ENCODE data around the gene IL17C.

DNA sequence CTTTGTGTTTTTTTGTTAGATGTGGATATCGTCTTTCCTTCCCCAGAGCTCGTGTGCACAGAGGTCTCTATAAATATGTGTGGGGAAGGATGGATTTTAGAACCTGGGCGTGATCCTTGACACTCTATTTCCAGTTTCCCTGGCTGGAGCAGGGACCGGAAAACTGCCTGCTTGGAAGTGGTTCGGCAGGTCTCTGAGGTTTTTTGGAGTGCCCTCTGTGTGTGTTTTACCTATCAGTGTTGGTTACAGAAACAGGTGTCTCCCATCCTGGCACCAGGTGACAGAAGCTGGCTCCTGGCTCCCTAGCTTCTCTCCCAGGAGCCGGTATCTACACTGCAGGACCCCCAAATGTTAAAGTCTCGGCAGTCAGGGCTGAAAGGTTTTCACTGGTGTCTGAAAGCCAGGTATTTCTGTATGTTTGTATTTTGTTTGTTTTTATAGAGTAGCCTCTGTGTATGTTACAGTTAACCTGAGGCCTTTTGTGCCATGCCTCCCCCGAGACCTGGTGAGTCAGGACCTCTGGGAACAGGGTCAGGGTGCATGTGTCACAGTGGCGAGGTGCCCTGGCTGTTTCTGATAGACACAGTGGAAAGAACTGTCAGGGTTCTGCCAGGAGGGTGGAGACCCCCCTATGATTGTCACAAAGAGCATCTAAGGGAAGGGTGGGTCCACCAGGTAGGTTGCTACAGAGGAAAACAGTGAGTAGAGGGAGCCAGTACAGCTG lies 36.9 kb upstream of the IL17C start:
- no peak for TF ChIP-seq RFX5 (IDR thresholded peaks at IDR 0.05; ENCODE audit: low read length)
- no peak for TF ChIP-seq TAF1 (IDR thresholded peaks at IDR 0.05; ENCODE audit: borderline replicate concordance, low read depth, low read length)
- TF ChIP-seq, protein P1, sequence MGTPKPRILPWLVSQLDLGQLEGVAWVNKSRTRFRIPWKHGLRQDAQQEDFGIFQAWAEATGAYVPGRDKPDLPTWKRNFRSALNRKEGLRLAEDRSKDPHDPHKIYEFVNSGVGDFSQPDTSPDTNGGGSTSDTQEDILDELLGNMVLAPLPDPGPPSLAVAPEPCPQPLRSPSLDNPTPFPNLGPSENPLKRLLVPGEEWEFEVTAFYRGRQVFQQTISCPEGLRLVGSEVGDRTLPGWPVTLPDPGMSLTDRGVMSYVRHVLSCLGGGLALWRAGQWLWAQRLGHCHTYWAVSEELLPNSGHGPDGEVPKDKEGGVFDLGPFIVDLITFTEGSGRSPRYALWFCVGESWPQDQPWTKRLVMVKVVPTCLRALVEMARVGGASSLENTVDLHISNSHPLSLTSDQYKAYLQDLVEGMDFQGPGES (IDR thresholded peaks at IDR 0.05; ENCODE audit: low read depth, low read length) = no peak
- TF ChIP-seq, protein P2, sequence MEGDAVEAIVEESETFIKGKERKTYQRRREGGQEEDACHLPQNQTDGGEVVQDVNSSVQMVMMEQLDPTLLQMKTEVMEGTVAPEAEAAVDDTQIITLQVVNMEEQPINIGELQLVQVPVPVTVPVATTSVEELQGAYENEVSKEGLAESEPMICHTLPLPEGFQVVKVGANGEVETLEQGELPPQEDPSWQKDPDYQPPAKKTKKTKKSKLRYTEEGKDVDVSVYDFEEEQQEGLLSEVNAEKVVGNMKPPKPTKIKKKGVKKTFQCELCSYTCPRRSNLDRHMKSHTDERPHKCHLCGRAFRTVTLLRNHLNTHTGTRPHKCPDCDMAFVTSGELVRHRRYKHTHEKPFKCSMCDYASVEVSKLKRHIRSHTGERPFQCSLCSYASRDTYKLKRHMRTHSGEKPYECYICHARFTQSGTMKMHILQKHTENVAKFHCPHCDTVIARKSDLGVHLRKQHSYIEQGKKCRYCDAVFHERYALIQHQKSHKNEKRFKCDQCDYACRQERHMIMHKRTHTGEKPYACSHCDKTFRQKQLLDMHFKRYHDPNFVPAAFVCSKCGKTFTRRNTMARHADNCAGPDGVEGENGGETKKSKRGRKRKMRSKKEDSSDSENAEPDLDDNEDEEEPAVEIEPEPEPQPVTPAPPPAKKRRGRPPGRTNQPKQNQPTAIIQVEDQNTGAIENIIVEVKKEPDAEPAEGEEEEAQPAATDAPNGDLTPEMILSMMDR (IDR thresholded peaks at IDR 0.05) = no peak
- TF ChIP-seq YY1 (IDR thresholded peaks at IDR 0.05; ENCODE audit: low read depth) = no peak
- TF ChIP-seq ELF1 (IDR thresholded peaks at IDR 0.05) = no peak
- TF ChIP-seq, protein P3, sequence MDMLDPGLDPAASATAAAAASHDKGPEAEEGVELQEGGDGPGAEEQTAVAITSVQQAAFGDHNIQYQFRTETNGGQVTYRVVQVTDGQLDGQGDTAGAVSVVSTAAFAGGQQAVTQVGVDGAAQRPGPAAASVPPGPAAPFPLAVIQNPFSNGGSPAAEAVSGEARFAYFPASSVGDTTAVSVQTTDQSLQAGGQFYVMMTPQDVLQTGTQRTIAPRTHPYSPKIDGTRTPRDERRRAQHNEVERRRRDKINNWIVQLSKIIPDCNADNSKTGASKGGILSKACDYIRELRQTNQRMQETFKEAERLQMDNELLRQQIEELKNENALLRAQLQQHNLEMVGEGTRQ (IDR thresholded peaks at IDR 0.05; ENCODE audit: borderline replicate concordance, low read depth, low read length) = no peak

All from SK-N-SH (cell line).